GM12872 (cell line): ENCODE data around the gene ANKH.

Source experiments
- CTCF ChIP-seq: IDR thresholded peaks from 3 replicates; pipeline ENCODE4 v1.5.1; 2011; ENCODE audit warnings: low read depth, mild to moderate bottlenecking, low read length, moderate library complexity; ENCODE audit not compliant: insufficient read depth

The ANKH gene

GRCh38 chr5:14881826-14882225, 10.2 kb upstream of the ANKH start:
- TF ChIP-seq CTCF = no peak

- TF ChIP-seq CTCF = no peak
These were observed 9.1 kb upstream of the ANKH start for GRCh38 chr5:14880688-14881087.

GRCh38 chr5:14879937-14880589, 8.5 kb upstream of the ANKH start:
- TF ChIP-seq CTCF = no peak

- TF ChIP-seq CTCF = no peak
These were observed 7.8 kb upstream of the ANKH start for GRCh38 chr5:14879393-14879792.

- no peak for TF ChIP-seq CTCF
These were observed 4.5 kb upstream of the ANKH start for GRCh38 chr5:14876095-14876494.

GRCh38 chr5:14873790-14874189, 2.2 kb upstream of the ANKH start:
- TF ChIP-seq CTCF = no peak

GRCh38 chr5:14873093-14873492, 1.5 kb upstream of the ANKH start:
- no peak for TF ChIP-seq CTCF
